SK-N-SH treated with all-trans-retinoic acid at 6 μM for 48 hours (cell line): ENCODE data around the gene GRB2.

Experiments
- ARNTL ChIP-seq: fragments of 450-650 bp; formaldehyde crosslinking; IDR thresholded peaks from 2 replicates; pipeline ENCODE4 v1.5.0; 2020; ENCODE audit warnings: low read depth, mild to moderate bottlenecking, moderate library complexity, borderline replicate concordance
- BACH2 ChIP-seq: fragments of 250-450 bp; sonication (Bioruptor Pico); IDR thresholded peaks from 2 replicates; pipeline ENCODE4 v1.9.0; 2021; ENCODE audit warnings: mild to moderate bottlenecking, borderline replicate concordance
- CREB5 ChIP-seq: fragments of 250-450 bp; sonication (Bioruptor Pico); IDR thresholded peaks from 2 replicates; pipeline ENCODE4 v1.5.1; 2020; ENCODE audit warnings: low read depth, mild to moderate bottlenecking, moderate library complexity
- CSDC2 ChIP-seq: fragments of 250-450 bp; sonication (Bioruptor Pico); IDR thresholded peaks from 2 replicates; pipeline ENCODE4 v1.5.0; 2020; ENCODE audit warnings: mild to moderate bottlenecking, moderate library complexity
- ISL1 ChIP-seq: fragments of 250-450 bp; sonication (Bioruptor Pico); IDR thresholded peaks from 2 replicates; pipeline ENCODE4 v2.1.2; 2022; ENCODE audit warnings: mild to moderate bottlenecking, moderate library complexity
- RARB ChIP-seq: fragments of 250-450 bp; sonication (Bioruptor Pico); IDR thresholded peaks from 2 replicates; pipeline ENCODE4 v1.8.0; 2021; ENCODE audit warnings: mild to moderate bottlenecking, moderate library complexity
- TCF4 ChIP-seq: fragments of 250-450 bp; sonication (Bioruptor Pico); IDR thresholded peaks from 2 replicates; pipeline ENCODE4 v1.8.0; 2021; ENCODE audit warnings: mild to moderate bottlenecking, moderate library complexity, borderline replicate concordance
- TSHZ2 ChIP-seq: fragments of 250-450 bp; sonication (Bioruptor Pico); IDR thresholded peaks from 2 replicates; pipeline ENCODE4 v1.5.0; 2020; ENCODE audit warnings: mild to moderate bottlenecking, moderate library complexity
- ZFP3 ChIP-seq: fragments of 250-450 bp; sonication (Bioruptor Pico); IDR thresholded peaks from 2 replicates; pipeline ENCODE4 v1.5.0; 2020; ENCODE audit warnings: mild to moderate bottlenecking, moderate library complexity
- ZFP30 ChIP-seq: fragments of 450-650 bp; formaldehyde crosslinking; IDR thresholded peaks from 2 replicates; pipeline ENCODE4 v1.5.0; 2022; ENCODE audit warnings: mild to moderate bottlenecking, moderate library complexity
- ZNF70 ChIP-seq: fragments of 450-650 bp; formaldehyde crosslinking; IDR thresholded peaks from 2 replicates; pipeline ENCODE4 v1.5.0; 2020; ENCODE audit warnings: mild to moderate bottlenecking, moderate library complexity
- ZNF8 ChIP-seq: fragments of 450-650 bp; formaldehyde crosslinking; IDR thresholded peaks from 2 replicates; pipeline ENCODE4 v1.5.0; 2020; ENCODE audit warnings: mild to moderate bottlenecking, moderate library complexity
- TF ChIP-seq, protein P1 (sequence below): fragments of 250-450 bp; sonication (Bioruptor Pico); IDR thresholded peaks from 2 replicates; pipeline ENCODE4 v1.8.0; 2020; ENCODE audit warnings: mild to moderate bottlenecking, moderate library complexity, borderline replicate concordance
- TF ChIP-seq, protein P2 (sequence below): fragments of 250-450 bp; sonication (Bioruptor Pico); IDR thresholded peaks from 2 replicates; pipeline ENCODE4 v1.5.1; 2021; ENCODE audit warnings: mild to moderate bottlenecking, moderate library complexity

DNA sequence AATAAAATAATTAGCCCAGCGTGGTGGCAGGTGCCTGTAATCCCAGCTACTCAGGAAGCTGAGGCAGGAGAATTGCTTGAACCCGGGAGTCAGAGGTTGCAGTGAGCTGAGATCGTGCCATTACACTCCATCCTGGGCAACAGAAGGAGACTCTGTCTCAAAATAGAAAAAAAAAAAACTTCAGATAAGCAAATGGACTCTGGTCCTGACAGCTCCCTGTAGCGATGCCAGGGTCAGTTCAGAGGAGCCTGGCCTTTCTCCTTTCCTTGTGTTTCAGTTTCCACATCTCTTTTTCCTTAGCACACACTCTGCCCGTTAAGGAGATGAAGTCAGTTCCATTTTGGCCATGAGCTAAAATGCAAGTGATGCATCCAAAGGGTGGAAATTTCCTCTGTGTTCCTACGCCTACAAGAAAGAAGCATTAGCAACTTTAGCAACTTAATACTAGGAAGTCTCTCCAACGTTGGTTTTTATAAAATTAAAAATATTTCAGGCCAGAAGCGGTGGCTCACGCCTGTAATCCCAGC, 11.6 kb upstream of the GRB2 start:
- no peak for TF ChIP-seq ZFP3
- no peak for TF ChIP-seq CREB5 (CRISPR knock-in tag)
- TF ChIP-seq, protein P1, sequence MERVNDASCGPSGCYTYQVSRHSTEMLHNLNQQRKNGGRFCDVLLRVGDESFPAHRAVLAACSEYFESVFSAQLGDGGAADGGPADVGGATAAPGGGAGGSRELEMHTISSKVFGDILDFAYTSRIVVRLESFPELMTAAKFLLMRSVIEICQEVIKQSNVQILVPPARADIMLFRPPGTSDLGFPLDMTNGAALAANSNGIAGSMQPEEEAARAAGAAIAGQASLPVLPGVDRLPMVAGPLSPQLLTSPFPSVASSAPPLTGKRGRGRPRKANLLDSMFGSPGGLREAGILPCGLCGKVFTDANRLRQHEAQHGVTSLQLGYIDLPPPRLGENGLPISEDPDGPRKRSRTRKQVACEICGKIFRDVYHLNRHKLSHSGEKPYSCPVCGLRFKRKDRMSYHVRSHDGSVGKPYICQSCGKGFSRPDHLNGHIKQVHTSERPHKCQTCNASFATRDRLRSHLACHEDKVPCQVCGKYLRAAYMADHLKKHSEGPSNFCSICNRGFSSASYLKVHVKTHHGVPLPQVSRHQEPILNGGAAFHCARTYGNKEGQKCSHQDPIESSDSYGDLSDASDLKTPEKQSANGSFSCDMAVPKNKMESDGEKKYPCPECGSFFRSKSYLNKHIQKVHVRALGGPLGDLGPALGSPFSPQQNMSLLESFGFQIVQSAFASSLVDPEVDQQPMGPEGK (CRISPR knock-in tag): no peak
- TF ChIP-seq ZNF8 (CRISPR knock-in tag): no peak
- no peak for TF ChIP-seq TSHZ2 (CRISPR knock-in tag)
- no peak for TF ChIP-seq ARNTL (CRISPR knock-in tag)
- no peak for TF ChIP-seq ZNF70
- no peak for TF ChIP-seq ISL1 (CRISPR knock-in tag)
- TF ChIP-seq ZFP30 (CRISPR knock-in tag): no peak
- TF ChIP-seq RARB (CRISPR knock-in tag): no peak
- TF ChIP-seq CSDC2 (CRISPR knock-in tag): no peak
- TF ChIP-seq TCF4 (CRISPR knock-in tag): no peak
- TF ChIP-seq BACH2: no peak
- TF ChIP-seq, protein P2, sequence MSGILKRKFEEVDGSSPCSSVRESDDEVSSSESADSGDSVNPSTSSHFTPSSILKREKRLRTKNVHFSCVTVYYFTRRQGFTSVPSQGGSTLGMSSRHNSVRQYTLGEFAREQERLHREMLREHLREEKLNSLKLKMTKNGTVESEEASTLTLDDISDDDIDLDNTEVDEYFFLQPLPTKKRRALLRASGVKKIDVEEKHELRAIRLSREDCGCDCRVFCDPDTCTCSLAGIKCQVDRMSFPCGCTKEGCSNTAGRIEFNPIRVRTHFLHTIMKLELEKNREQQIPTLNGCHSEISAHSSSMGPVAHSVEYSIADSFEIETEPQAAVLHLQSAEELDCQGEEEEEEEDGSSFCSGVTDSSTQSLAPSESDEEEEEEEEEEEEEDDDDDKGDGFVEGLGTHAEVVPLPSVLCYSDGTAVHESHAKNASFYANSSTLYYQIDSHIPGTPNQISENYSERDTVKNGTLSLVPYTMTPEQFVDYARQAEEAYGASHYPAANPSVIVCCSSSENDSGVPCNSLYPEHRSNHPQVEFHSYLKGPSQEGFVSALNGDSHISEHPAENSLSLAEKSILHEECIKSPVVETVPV: no peak
